ENCODE measurements around the gene VPS16.

VPS16 gene

GRCh38 chr20:2840138-2840966 is at the start of gene VPS16, which contains the start of gene PCED1A:
TSS of gene VPS16 (plus strand) at chr20:2840745. CDS start at chr20:2840775, 30 bp downstream.
TSS of gene PCED1A (minus strand) at chr20:2840655. CDS start at chr20:2839912, 743 bp downstream.
- DNase-seq (ENCODE audit: low read depth in 2 of 2) = peak; percentile 54 to 58

- DNase-seq (ENCODE audit: low read depth in 2 of 2) = no peak
Measured at GRCh38 chr20:2793471-2793870, 47.1 kb upstream of the VPS16 start.

GRCh38 chr20:2794202-2794748 is 46.3 kb upstream of the VPS16 start:
- DNase-seq (ENCODE audit: low read depth in 2 of 2) = no peak

GRCh38 chr20:2794866-2795447 is 45.6 kb upstream of the VPS16 start:
- no peak for DNase-seq (ENCODE audit: low read depth in 2 of 2)

- no peak for DNase-seq (ENCODE audit: low read depth in 2 of 2)
Measured at GRCh38 chr20:2795451-2795850, 45.1 kb upstream of the VPS16 start.

- no peak for DNase-seq (ENCODE audit: low read depth in 2 of 2)
Measured at GRCh38 chr20:2796011-2796660, 44.4 kb upstream of the VPS16 start.

GRCh38 chr20:2797136-2797983 is 43.2 kb upstream of the VPS16 start:
- DNase-seq (ENCODE audit: low read depth in 2 of 2) = no peak

GRCh38 chr20:2798095-2798805 is 42.3 kb upstream of the VPS16 start:
- no peak for DNase-seq (ENCODE audit: low read depth in 2 of 2)

- DNase-seq (ENCODE audit: low read depth in 2 of 2) = no peak
Measured at GRCh38 chr20:2798814-2799213, 41.7 kb upstream of the VPS16 start.

- DNase-seq (ENCODE audit: low read depth in 2 of 2) = no peak
Measured at GRCh38 chr20:2799271-2799670, 41.3 kb upstream of the VPS16 start.

GRCh38 chr20:2799688-2800520 is 40.6 kb upstream of the VPS16 start:
- no peak for DNase-seq (ENCODE audit: low read depth in 2 of 2)

GRCh38 chr20:2800521-2801285 is 39.8 kb upstream of the VPS16 start, which contains the start of gene CPXM1:
TSS of gene CPXM1 (minus strand) at chr20:2800627. CDS start at chr20:2800572, 55 bp downstream.
- DNase-seq (ENCODE audit: low read depth in 2 of 2) = no peak

- DNase-seq (ENCODE audit: low read depth in 2 of 2) = no peak
Measured at GRCh38 chr20:2801286-2801728, 39.2 kb upstream of the VPS16 start.

- DNase-seq (ENCODE audit: low read depth in 2 of 2) = no peak
Measured at GRCh38 chr20:2804041-2804828, 36.3 kb upstream of the VPS16 start.

- DNase-seq (ENCODE audit: low read depth in 2 of 2) = no peak
Measured at GRCh38 chr20:2804852-2805688, 35.5 kb upstream of the VPS16 start.

GRCh38 chr20:2805689-2806350 is 34.7 kb upstream of the VPS16 start:
- DNase-seq (ENCODE audit: low read depth in 2 of 2) = no peak

- DNase-seq (ENCODE audit: low read depth in 2 of 2) = no peak
Measured at GRCh38 chr20:2806351-2806701, 34.2 kb upstream of the VPS16 start.

All from fibroblast of skin of left biceps (primary cell).